HS-27A (cell line): ENCODE results near the gene CES3.
A peak's percentile ranks its signal among the peaks of the same experiment; 100 is the strongest.
"Not testable (repeated sequence)": the region's sequence is repeated elsewhere in the genome, so short reads cannot be mapped to it uniquely, and the experiment has no call there.

Experiments
- DNase-seq: peaks from one replicate; pipeline ENCODE4 v3.0.0-alpha.2; 2012; ENCODE audit warnings: low read depth, missing footprints

The CES3 gene

DNA sequence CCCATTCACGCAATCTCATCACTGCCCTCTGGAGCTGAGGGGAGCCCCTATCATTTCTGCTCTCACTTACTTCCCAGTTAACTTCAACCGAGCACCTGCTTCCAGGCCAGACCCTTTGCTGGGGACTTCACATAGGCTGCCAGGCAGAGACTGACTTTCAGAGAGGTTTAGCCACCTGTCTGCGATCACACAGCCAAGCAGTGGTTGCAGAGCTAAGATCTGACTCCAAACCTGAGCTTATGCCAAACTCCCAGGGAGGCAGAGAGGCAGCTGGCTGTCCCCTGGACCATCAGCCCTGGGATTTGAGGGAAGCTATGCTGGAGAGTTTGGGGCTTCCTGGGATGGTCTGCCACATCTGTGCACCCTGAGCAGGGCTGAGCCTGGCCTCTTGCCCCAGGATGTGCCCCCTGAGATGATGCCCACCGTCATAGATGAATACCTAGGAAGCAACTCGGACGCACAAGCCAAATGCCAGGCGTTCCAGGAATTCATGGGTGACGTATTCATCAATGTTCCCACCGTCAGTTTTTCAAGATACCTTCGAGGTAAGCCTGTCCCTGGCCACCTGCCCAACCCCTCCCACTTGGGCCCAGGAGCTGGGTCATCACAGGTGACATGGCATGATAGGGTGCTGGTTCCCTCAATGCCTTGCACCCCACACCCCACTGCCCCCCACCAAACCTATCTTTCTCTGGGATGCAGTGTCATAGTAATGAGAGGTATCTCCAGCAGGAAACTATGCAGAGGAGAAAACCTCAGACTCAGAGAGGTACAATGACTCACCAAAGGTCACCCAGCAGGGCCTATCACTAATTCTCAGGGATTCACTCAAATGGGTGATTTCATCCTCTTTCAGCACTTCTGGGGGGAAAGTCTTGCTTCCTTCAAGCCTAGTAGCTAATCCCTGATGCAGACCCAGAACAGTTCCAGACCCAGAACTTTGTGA lies 10.0 kb downstream of the CES3 start:
- DNase-seq, result peak; percentile 42

DNA sequence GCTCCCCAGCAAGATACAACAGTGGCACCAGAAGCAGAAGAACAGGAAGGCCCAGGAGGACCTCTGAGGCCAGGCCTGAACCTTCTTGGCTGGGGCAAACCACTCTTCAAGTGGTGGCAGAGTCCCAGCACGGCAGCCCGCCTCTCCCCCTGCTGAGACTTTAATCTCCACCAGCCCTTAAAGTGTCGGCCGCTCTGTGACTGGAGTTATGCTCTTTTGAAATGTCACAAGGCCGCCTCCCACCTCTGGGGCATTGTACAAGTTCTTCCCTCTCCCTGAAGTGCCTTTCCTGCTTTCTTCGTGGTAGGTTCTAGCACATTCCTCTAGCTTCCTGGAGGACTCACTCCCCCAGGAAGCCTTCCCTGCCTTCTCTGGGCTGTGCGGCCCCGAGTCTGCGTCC lies 11.9 kb downstream of the CES3 start:
- DNase-seq, result no peak

- no peak for DNase-seq
Observed at GRCh38 chr16:66973716-66974115, 12.7 kb downstream of the CES3 start.

- not testable (repeated sequence) for DNase-seq
Observed at GRCh38 chr16:66974156-66974931, 13.3 kb downstream of the CES3 start.

- not testable (repeated sequence) for DNase-seq
Observed at GRCh38 chr16:66974932-66975246, 13.8 kb downstream of the CES3 start.

DNA sequence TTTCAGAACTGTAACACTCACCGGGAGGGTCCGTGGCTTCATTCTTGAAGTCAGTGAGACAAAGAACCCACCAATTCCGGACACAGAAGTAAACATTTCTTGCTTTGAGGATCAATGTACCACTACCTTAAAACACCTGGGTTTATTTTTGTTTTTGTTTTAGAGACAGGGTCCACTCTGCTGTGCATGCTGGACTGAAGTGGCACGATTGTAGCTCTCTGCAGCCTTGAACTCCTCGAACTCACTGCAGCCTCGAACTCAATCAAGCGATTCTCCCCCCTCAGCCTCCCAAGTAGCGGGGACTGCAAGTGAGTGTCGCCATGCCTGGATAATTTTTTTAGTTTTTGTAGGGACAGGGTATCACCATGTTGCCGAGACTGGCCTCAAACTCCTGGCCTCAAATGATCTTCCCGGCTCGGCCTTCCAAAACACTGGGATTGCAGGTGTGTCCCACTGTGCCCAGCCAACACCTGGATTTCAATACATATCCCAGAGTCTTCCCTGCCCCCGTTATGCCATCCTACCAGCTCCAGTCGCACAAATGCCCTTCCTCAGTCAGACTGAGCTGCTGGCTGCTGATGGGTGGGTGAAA lies 14.3 kb downstream of the CES3 start:
- DNase-seq, result no peak

GRCh38 chr16:66976746-66977145 lies 15.7 kb downstream of the CES3 start:
- no peak for DNase-seq

DNA sequence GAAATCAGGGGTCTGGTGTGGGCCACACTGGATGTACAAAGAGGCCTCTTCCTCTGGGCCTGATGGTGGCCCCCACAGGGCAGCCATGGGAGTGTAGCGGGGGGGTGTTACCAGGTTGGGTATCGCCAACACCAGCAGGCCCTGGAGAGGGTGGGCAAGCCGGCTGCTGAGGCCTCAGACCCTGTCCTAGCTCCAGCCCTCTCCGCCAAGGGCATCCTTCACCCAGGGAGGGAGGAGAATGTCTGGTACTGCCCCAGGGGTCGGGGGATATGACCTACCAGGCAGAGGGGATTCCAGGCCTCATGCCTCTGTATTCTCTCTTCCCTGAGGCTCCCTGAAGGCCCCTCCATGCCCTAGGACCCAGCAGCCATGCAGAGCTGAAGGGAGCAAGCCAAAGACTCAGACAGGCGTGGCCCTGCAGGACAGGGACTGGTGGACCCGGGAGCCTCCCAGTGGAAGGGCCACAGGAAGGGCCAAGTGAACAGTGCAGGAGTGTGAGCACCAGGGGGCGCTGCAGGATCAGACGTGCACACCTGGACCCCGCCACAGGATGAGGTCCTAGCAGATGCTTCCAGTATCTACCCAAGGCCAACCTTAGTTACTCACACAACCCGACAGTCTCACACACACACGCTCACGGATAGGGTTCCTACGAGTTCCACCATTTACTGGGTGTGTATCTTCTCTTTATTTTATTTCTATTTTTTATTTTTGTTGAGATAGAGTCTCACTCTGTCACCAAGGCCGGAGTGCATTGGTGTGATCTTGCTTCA lies 16.5 kb downstream of the CES3 start:
- peak; percentile 47 for DNase-seq

GRCh38 chr16:66979011-66979717 lies 18.1 kb downstream of the CES3 start:
- DNase-seq, result no peak

- DNase-seq, result no peak
Observed at GRCh38 chr16:66983033-66983432, 22.0 kb downstream of the CES3 start.

DNA sequence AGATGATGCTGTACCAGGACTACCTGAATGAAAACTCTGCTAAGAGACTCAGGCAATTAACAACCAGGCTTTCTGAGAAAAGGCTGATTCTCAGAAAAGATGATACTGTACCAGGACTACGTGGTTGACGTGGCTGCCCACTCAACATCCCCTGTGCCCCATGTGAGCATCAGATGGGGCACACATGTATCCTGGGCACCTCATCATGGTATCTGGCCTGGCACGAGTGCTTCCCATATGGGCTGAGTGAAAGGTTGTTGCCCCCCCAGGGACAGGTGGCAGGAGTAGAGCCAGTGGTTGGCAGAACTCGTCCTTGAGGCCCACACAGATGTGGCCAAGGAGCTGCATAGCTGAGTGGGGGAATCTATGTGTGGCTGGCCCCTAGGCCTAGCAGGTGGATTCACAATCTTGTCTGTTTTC lies 23.8 kb downstream of the CES3 start:
- no peak for DNase-seq

DNA sequence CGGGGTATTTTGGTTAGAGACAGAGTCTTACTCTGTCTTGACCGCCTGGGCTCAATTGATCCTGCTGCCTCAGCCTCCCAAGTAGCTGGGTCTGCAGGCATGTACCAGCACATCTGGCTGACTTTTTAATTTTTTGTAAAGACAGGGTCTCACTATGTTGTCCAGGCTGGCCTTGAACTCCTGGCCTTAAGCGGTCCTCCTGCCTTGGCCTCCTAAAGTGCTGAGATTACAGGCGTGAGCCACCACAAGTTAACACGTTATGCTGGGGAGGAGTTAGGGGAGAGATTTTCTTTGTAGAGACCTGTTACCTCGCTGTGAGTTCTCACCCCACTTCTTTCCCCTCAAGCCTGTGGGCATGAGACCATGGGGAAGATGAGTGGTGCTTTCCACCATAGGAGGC lies 25.5 kb downstream of the CES3 start:
- no peak for DNase-seq

- no peak for DNase-seq
Observed at GRCh38 chr16:66988197-66988788, 27.2 kb downstream of the CES3 start, which contains the start of gene CES4A. Gene CES4A, plus strand, starts transcription at chr16:66988589. Its CDS starts 184 bp downstream, at chr16:66988773.

DNA sequence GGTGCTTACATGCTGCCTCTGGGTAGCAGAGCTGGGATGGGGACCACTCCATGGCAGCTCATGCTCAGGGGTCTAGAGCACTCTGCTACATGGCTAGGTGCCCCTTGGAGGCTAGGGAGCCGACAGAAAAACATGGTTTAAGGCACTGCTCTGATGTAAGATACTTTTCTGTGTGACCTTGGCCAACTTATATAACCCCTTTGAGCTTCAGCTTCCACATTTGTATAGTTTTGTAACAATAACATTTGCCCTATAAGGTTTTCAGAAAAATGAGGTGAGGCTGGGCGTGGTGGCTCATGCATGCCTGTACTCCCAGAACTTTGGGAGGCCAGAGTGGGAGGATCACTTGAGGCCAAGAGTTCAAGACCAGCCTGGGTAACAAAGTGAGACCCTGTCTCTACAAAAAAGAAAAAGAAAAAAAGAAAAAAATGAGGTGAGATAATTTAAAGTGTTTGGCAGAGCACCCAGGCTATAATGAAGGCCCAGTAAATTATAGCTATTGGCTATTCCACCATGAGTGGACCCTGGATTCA lies 30.5 kb downstream of the CES3 start:
- no peak for DNase-seq

GRCh38 chr16:66993558-66993957 lies 32.5 kb downstream of the CES3 start:
- DNase-seq, result not testable (repeated sequence)

- DNase-seq, result no peak
Observed at GRCh38 chr16:66996324-66996982, 35.4 kb downstream of the CES3 start.

DNA sequence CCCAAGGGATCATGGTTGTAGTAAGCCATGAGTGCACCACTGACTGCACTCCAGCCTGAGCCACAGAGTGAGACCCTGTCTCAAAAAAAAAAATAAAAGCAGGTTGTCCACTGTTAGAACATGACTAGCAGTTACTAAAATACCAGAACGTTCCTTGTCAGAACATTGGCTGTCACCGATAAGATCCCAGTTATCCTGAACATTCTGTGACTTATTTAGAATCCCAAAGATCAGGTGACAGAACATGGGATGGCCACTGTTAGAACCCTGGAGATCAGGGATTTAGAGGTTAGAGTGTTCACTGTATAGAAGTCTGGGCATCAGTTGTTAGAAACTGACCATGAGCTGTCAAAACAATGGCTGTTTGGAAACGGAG lies 35.9 kb downstream of the CES3 start:
- no peak for DNase-seq

DNA sequence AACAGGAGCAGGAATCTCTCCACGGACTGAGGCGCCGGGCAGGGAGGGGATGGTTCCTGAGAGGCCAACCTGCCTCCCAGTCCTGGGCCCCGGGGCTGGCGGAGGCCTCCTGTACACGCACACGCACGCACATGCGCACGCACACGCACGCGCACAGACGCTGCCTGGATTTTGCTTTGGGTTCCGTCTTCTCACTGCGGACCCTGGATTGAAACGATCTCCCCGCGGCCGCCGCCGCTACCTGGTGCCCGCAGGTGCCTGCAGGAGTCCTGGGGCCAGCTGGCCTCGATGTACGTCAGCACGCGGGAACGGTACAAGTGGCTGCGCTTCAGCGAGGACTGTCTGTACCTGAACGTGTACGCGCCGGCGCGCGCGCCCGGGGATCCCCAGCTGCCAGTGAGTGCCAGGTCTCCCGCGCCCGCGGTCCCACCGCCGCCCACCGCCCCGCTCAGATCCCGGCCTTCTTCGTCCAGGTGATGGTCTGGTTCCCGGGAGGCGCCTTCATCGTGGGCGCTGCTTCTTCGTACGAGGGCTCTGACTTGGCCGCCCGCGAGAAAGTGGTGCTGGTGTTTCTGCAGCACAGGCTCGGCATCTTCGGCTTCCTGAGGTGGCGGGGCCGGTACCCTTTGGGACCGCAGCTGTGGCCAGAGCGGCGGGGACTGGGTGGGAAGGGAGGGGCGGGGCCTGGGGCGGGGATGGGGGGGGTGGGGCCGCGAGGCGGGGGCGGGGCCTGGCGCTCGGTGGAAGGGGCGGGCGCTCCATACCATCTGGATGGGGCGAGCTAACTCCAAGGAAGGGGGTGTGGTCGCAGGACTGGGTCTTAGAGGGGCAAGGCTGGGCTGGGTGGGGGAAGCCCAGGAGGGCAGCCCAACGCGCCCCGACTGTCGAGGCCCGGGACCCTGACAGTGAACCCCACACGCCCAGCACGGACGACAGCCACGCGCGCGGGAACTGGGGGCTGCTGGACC lies 39.6 kb downstream of the CES3 start:
- DNase-seq, result no peak

DNA sequence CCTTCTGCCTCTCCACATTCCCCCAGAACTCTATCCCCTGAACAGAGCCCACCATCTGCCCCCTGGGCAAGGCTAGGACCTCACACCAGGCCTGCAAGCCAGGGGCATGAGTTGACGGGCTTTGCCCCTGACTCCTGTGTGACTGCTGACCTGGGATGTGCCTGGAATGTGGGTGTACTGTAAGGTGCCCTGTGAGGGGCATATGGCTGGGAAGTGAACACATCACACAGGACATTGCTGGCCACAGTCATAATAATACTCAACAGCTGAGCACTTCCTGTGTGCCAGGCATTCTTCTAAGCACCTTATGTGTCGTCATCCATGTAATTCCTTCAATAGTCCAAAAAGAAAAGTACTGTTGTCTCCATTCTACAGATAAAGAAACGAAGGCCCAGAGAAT lies 40.7 kb downstream of the CES3 start:
- no peak for DNase-seq
